Skeletal muscle tissue (tissue), 4 donors: ENCODE results near the gene MICAL3. TPM values are rescaled to one million over a fixed set of nuclear protein-coding genes. Genes with fewer than 3 reads are reported as not detected.

Experiments used
- H3K27ac ChIP-seq: one replicate; pipeline ENCODE4 v1.7.0; 2013; ENCODE audit warnings: mild to moderate bottlenecking, low read depth, low read length, inconsistent platforms
- H3K27me3 ChIP-seq, 3 donors: one replicate each; pipeline ENCODE4 v1.7.0; 2013; ENCODE audit warnings: low read length in 3 of 3; ENCODE audit not compliant: control insufficient read depth in 3 of 3, insufficient read depth in 3 of 3
- H3K36me3 ChIP-seq, 3 donors: one replicate each; pipeline ENCODE4 v1.7.0; 2013; ENCODE audit warnings: low read length in 3 of 3; ENCODE audit not compliant: control insufficient read depth in 3 of 3, insufficient read depth in 3 of 3
- H3K4me1 ChIP-seq, 3 donors: one replicate each; pipeline ENCODE4 v1.7.0; 2013; ENCODE audit warnings: low read length in 3 of 3, mild to moderate bottlenecking in 3 of 3; ENCODE audit not compliant: control insufficient read depth in 3 of 3, insufficient read depth in 3 of 3
- H3K4me3 ChIP-seq, 3 donors: one replicate each; pipeline ENCODE4 v1.7.0; 2013; ENCODE audit warnings: low read length in 3 of 3
- H3K9ac ChIP-seq, 3 donors: one replicate each; pipeline ENCODE4 v1.7.0; 2013; ENCODE audit warnings: low read length in 3 of 3, mild to moderate bottlenecking in 3 of 3, moderate library complexity in 2 of 3, low read depth in 1 of 3
- H3K9me3 ChIP-seq, 3 donors: one replicate each; pipeline ENCODE4 v1.7.0; 2013; ENCODE audit warnings: low read length in 3 of 3; ENCODE audit not compliant: control insufficient read depth in 3 of 3
- total RNA-seq: library from RNA; depleted of rRNA; stranded (reverse); fragments of >200 nt; gene quantifications from one replicate; pipeline ENCODE4 v1.2.3, GENCODE V29; 2014
- donor health status: Osteomylitis.

Gene MICAL3
- total RNA-seq, 1 donor from 2014 or later = 20.9 TPM

- Histone ChIP-seq H3K27me3 (no peaks in the 10 kb centered on the region), H3K4me1 (peaks cover 25 to 58% (median 40%) of the 10 kb centered on the region in 3 donors), H3K4me3 (no peak overlapping the region), H3K9me3 (no peaks in the 10 kb centered on the region), H3K36me3 (no peaks in the 10 kb centered on the region), H3K9ac (no peak overlapping the region), H3K27ac (no peak overlapping the region)
These were observed 72.0 kb downstream of the MICAL3 start for GRCh38 chr22:17952273-17952801.

GRCh38 chr22:17951315-17951714, 73.0 kb downstream of the MICAL3 start:
- Histone ChIP-seq H3K27ac (peak overlapping the region; percentile 65), H3K4me3 (peak overlapping the region in 2 of 3 donors; percentile 29 to 38), H3K4me1 (peaks cover 35 to 68% (median 50%) of the 10 kb centered on the region in 3 donors), H3K9me3 (no peaks in the 10 kb centered on the region), H3K36me3 (no peaks in the 10 kb centered on the region), H3K9ac (peak overlapping the region in 2 of 3 donors; percentile 2 to 51), H3K27me3 (no peaks in the 10 kb centered on the region)

- peaks cover 41 to 69% (median 51%) of the 10 kb centered on the region in 3 donors for H3K4me1 ChIP-seq
- H3K9me3 ChIP-seq = no peaks in the 10 kb centered on the region
- no peaks in the 10 kb centered on the region for H3K36me3 ChIP-seq
- peak overlapping the region; percentile 2 to 51 (median 24) for H3K9ac ChIP-seq
- no peaks in the 10 kb centered on the region for H3K27me3 ChIP-seq
- peak overlapping the region in 2 of 3 donors; percentile 29 to 38 for H3K4me3 ChIP-seq
- peak overlapping the region; percentile 65 for H3K27ac ChIP-seq
These were observed 73.6 kb downstream of the MICAL3 start for GRCh38 chr22:17950651-17951214.

GRCh38 chr22:17949642-17950473, 74.5 kb downstream of the MICAL3 start:
- H3K9me3 ChIP-seq = no peaks in the 10 kb centered on the region
- H3K36me3 ChIP-seq = no peaks in the 10 kb centered on the region
- no peak overlapping the region for H3K4me3 ChIP-seq
- H3K9ac ChIP-seq = peak overlapping the region in 1 of 3 donors; percentile 26
- peaks cover 44 to 69% (median 52%) of the 10 kb centered on the region in 3 donors for H3K4me1 ChIP-seq
- H3K27ac ChIP-seq = peak overlapping the region; percentile 65
- H3K27me3 ChIP-seq = no peaks in the 10 kb centered on the region

DNA sequence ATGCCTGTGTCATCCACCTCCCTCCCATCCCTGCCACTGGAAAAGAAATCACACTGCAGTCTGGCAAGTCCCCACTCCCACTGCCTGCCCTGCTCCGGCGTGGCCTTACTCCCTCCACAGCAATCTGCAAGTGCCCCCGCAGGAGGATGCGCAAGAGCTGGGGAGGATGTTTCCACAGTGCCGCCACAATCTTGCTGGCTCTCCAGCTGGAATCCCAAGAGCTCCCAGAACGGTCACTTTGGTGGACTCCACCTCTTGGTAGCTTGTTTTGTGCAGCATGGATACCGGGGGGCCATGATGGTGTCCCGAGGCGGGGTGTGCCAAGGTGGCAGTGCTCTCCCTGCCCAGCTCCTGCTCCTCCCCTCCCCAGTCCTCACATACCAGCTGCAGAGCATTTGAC, 76.3 kb downstream of the MICAL3 start:
- H3K4me3 ChIP-seq = no peak overlapping the region
- no peak overlapping the region for H3K27ac ChIP-seq
- no peak overlapping the region for H3K9ac ChIP-seq
- peaks cover 49 to 85% (median 66%) of the 10 kb centered on the region in 3 donors for H3K4me1 ChIP-seq
- H3K27me3 ChIP-seq = no peaks in the 10 kb centered on the region
- H3K9me3 ChIP-seq = no peaks in the 10 kb centered on the region
- no peaks in the 10 kb centered on the region for H3K36me3 ChIP-seq

GRCh38 chr22:17946662-17947367, 77.5 kb downstream of the MICAL3 start:
- peak overlapping the region in 1 of 3 donors; percentile 41 for H3K4me3 ChIP-seq
- no peaks in the 10 kb centered on the region for H3K9me3 ChIP-seq
- peak overlapping the region in 1 of 3 donors; percentile 45 for H3K9ac ChIP-seq
- no peaks in the 10 kb centered on the region for H3K27me3 ChIP-seq
- H3K4me1 ChIP-seq = peaks cover 56 to 87% (median 72%) of the 10 kb centered on the region in 3 donors
- no peaks in the 10 kb centered on the region for H3K36me3 ChIP-seq
- no peak overlapping the region for H3K27ac ChIP-seq

DNA sequence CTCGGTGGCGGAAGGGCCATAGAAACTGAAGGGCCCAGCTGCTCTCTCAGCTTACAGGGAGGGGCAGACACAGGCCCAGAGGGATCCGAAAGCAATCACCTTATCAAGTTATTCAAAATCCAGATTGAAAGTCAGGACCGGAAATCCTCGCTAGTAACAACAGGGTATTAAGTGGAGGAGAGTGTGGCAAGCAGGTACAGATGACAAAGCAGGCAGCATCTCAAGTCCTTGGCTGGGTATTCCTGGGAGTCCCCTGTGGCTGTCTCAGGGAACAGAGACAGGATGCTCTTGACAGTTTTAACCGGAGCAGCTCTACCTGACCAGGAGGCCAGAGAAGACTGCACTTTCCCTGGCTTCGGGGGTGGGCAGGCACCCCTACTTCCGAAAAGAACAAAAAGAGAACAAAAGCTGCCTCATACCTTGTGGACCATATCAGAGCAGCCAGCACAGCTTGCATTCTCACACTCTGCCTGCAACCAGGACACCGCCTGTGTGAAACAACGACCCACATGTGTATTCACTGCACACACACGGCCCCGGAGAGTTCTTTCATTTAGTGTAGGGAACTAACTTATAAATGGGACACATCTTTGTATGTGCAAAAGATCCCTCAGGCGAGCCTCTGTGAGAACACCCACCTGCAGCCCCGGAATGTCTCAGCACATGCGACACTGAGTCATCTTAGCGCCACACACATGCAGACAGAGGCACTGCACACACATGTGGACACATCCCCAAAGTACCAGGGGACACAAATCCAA, 78.3 kb downstream of the MICAL3 start:
- peak overlapping the region in 1 of 3 donors; percentile 41 for H3K4me3 ChIP-seq
- no peak overlapping the region for H3K27ac ChIP-seq

DNA sequence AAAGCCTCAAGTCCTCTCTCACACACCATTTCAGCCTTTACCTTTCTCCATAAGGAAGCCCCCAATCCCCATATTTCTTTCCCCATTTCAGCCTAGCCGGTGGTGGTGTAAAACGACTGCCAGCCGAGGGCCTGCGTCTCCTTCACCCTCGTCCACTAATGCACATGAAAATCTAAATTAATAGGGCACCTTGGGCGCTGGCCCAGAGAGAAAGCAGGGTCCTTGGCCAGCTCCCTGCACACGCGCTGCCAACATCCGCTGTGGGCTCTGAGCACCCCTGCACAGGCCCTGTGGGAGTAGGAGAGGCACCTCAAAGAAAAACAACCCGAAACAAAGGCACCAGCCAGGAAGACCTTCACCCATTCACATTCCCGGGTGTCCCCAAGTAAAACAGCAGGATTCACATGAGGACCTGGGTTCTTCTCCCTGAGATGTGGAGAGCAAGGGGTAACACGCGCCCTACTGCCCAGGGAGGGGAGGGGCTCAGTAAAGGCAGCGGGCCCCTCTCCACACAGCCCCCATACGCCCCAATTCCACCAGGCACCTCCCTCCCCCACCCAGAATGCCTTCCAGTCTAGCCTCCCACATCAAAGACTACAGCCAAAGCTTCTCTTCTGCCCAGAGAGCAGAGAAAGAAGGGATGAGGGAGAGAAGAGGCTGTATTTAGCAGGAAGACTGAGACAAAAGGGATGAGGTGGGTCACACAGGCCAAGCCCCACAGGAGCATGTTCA, 79.0 kb downstream of the MICAL3 start:
- Histone ChIP-seq H3K4me1 (peaks cover 59 to 83% (median 71%) of the 10 kb centered on the region in 3 donors), H3K27ac (no peak overlapping the region)

More for the DNA sequence above, 78.3 kb downstream of the MICAL3 start:
- Histone ChIP-seq H3K4me1 (peaks cover 58 to 87% (median 75%) of the 10 kb centered on the region in 3 donors), H3K9ac (peak overlapping the region in 1 of 3 donors; percentile 45), H3K9me3 (no peaks in the 10 kb centered on the region), H3K27me3 (no peaks in the 10 kb centered on the region), H3K36me3 (no peaks in the 10 kb centered on the region)

DNA sequence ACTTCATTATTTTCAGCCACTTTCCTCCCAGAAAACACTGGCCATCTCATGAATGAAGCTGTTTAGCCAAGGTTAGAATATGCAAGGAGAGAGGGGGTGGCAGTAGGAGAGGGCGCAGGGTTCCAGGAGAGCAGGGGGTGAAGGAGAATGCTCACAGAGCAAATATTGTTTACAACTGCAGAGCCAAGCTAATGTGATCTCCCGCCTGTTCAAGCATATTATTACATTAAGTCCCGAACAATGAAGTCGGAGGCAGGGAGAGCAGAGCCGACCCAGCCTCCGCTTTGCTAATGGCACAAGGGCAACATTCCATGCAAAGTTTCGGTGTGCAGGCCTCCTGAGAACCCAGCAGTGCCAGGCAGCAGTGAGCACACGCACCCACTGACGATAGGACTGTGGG, 80.1 kb downstream of the MICAL3 start:
- Histone ChIP-seq H3K4me1 (peaks cover 53 to 80% (median 70%) of the 10 kb centered on the region in 3 donors), H3K9ac (peak overlapping the region in 2 of 3 donors; percentile 36 to 50), H3K27me3 (no peaks in the 10 kb centered on the region), H3K36me3 (no peaks in the 10 kb centered on the region), H3K27ac (peak overlapping the region; percentile 1), H3K4me3 (peak overlapping the region in 1 of 3 donors; percentile 6), H3K9me3 (no peaks in the 10 kb centered on the region)

More for the DNA sequence above, 79.0 kb downstream of the MICAL3 start:
- H3K9ac ChIP-seq = peak overlapping the region in 1 of 3 donors; percentile 45
- H3K27me3 ChIP-seq = no peaks in the 10 kb centered on the region
- no peak overlapping the region for H3K4me3 ChIP-seq
- no peaks in the 10 kb centered on the region for H3K36me3 ChIP-seq
- H3K9me3 ChIP-seq = no peaks in the 10 kb centered on the region
